ENCODE results near the gene ZNF558.

GRCh38 chr19:8840708-8841107 lies 8.6 kb upstream of the ZNF558 start:
- no peak for TF ChIP-seq CTCF (IDR thresholded peaks at IDR 0.05)
- no peak for TF ChIP-seq POLR2A (IDR thresholded peaks at IDR 0.05)
